Neuron (in vitro differentiated cells): ENCODE results near the gene PROS1.
"Not testable (repeated sequence)": the region's sequence is repeated elsewhere in the genome, so short reads cannot be mapped to it uniquely, and the experiment has no call there.

ENCODE experiments used
- H2AFZ ChIP-seq: one replicate; pipeline ENCODE4 v1.6.1; 2013; ENCODE audit warnings: low read depth, mild to moderate bottlenecking, inconsistent platforms, low read length, moderate library complexity
- H3K27me3 ChIP-seq: one replicate; pipeline ENCODE4 v1.6.1; 2013; ENCODE audit warnings: low read length; ENCODE audit not compliant: insufficient read depth
- H3K36me3 ChIP-seq: one replicate; pipeline ENCODE4 v1.6.1; 2013; ENCODE audit warnings: low read length; ENCODE audit not compliant: insufficient read depth
- H3K4me1 ChIP-seq: one replicate; pipeline ENCODE4 v1.6.1; 2013; ENCODE audit warnings: low read length; ENCODE audit not compliant: insufficient read depth
- H3K4me3 ChIP-seq: 2 replicates; pipeline ENCODE4 v1.5.1; 2013; ENCODE audit warnings: mild to moderate bottlenecking, low read length, moderate library complexity
- H3K9me3 ChIP-seq: one replicate; pipeline ENCODE4 v1.6.1; 2013; ENCODE audit warnings: low read length

PROS1 gene

GRCh38 chr3:93991631-93992030, 17.9 kb upstream of the PROS1 start:
- no peak overlapping the region for H3K4me3 ChIP-seq
- no peaks in the 10 kb centered on the region for H3K4me1 ChIP-seq
- peaks cover 2% of the 10 kb centered on the region for H3K36me3 ChIP-seq
- no peaks in the 10 kb centered on the region for H3K27me3 ChIP-seq
- H2AFZ ChIP-seq, result no peak overlapping the region
- no peaks in the 10 kb centered on the region for H3K9me3 ChIP-seq

GRCh38 chr3:93989241-93989640, 15.5 kb upstream of the PROS1 start:
- Histone ChIP-seq H3K4me3 (no peak overlapping the region), H3K4me1 (no peaks in the 10 kb centered on the region), H3K36me3 (no peaks in the 10 kb centered on the region), H3K9me3 (no peaks in the 10 kb centered on the region), H3K27me3 (no peaks in the 10 kb centered on the region), H2AFZ (no peak overlapping the region)

GRCh38 chr3:93988764-93989163, 15.1 kb upstream of the PROS1 start:
- Histone ChIP-seq H3K4me3 (no peak overlapping the region), H3K27me3 (no peaks in the 10 kb centered on the region), H2AFZ (no peak overlapping the region), H3K36me3 (no peaks in the 10 kb centered on the region), H3K9me3 (no peaks in the 10 kb centered on the region), H3K4me1 (no peaks in the 10 kb centered on the region)

- Histone ChIP-seq H3K9me3 (no peaks in the 10 kb centered on the region), H3K4me1 (no peaks in the 10 kb centered on the region), H3K4me3 (no peak overlapping the region), H3K36me3 (no peaks in the 10 kb centered on the region), H2AFZ (no peak overlapping the region), H3K27me3 (no peaks in the 10 kb centered on the region)
These were observed 14.6 kb upstream of the PROS1 start for GRCh38 chr3:93988283-93988682.

- peaks cover 11% of the 10 kb centered on the region for H3K4me1 ChIP-seq
These were observed 10.9 kb upstream of the PROS1 start for GRCh38 chr3:93984618-93985017.

GRCh38 chr3:93983408-93983807, 9.7 kb upstream of the PROS1 start:
- H3K27me3 ChIP-seq, result no peaks in the 10 kb centered on the region
- no peaks in the 10 kb centered on the region for H3K9me3 ChIP-seq
- H3K36me3 ChIP-seq, result no peaks in the 10 kb centered on the region
- H3K4me3 ChIP-seq, result no peak overlapping the region
- H3K4me1 ChIP-seq, result peaks cover 11% of the 10 kb centered on the region
- H2AFZ ChIP-seq, result no peak overlapping the region

More at GRCh38 chr3:93984618-93985017, 10.9 kb upstream of the PROS1 start:
- Histone ChIP-seq H2AFZ (no peak overlapping the region), H3K36me3 (no peaks in the 10 kb centered on the region), H3K9me3 (no peaks in the 10 kb centered on the region), H3K4me3 (no peak overlapping the region), H3K27me3 (no peaks in the 10 kb centered on the region)

- Histone ChIP-seq H3K4me3 (peak overlapping the region; percentile 78), H3K4me1 (peaks cover 11% of the 10 kb centered on the region), H2AFZ (no peak overlapping the region), H3K36me3 (no peaks in the 10 kb centered on the region), H3K27me3 (no peaks in the 10 kb centered on the region), H3K9me3 (no peaks in the 10 kb centered on the region)
These were observed 8.0 kb upstream of the PROS1 start for GRCh38 chr3:93981649-93982048.

- H3K27me3 ChIP-seq, result no peaks in the 10 kb centered on the region
- peak within 1 kb of the TSS; percentile 81 for H2AFZ ChIP-seq
- peak within 1 kb of the TSS; percentile 78 for H3K4me3 ChIP-seq
- peaks cover 11% of the 10 kb centered on the region for H3K4me1 ChIP-seq
- H3K36me3 ChIP-seq, result no peaks in the 10 kb centered on the region
- no peaks in the 10 kb centered on the region for H3K9me3 ChIP-seq
These were observed 6.4 kb upstream of the PROS1 start, which contains the start of gene ARL13B for GRCh38 chr3:93979850-93980676. ARL13B (plus strand) TSS chr3:93980155; CDS start chr3:93980424, 269 bp downstream.

- Histone ChIP-seq H3K27me3 (no peaks in the 10 kb centered on the region), H3K4me3 (no peak overlapping the region), H3K36me3 (no peaks in the 10 kb centered on the region), H3K4me1 (no peaks in the 10 kb centered on the region), H3K9me3 (no peaks in the 10 kb centered on the region), H2AFZ (no peak overlapping the region)
These were observed 3.7 kb downstream of the PROS1 start for GRCh38 chr3:93969997-93970396.

- Histone ChIP-seq H3K36me3 (no peaks in the 10 kb centered on the region), H3K4me3 (no peak overlapping the region), H2AFZ (no peak overlapping the region), H3K27me3 (no peaks in the 10 kb centered on the region), H3K4me1 (no peaks in the 10 kb centered on the region), H3K9me3 (no peaks in the 10 kb centered on the region)
These were observed 4.3 kb downstream of the PROS1 start for GRCh38 chr3:93969443-93969842.

- not testable (repeated sequence) for H3K4me1 ChIP-seq, H3K4me3 ChIP-seq, H2AFZ ChIP-seq, H3K9me3 ChIP-seq, H3K27me3 ChIP-seq, H3K36me3 ChIP-seq
These were observed 8.6 kb downstream of the PROS1 start for GRCh38 chr3:93965106-93965505.

- H2AFZ ChIP-seq, result no peak overlapping the region
- no peaks in the 10 kb centered on the region for H3K36me3 ChIP-seq
- no peaks in the 10 kb centered on the region for H3K9me3 ChIP-seq
- no peaks in the 10 kb centered on the region for H3K4me1 ChIP-seq
- no peaks in the 10 kb centered on the region for H3K27me3 ChIP-seq
- H3K4me3 ChIP-seq, result no peak overlapping the region
These were observed 10.9 kb downstream of the PROS1 start for GRCh38 chr3:93962798-93963197.

- Histone ChIP-seq H2AFZ (no peak overlapping the region), H3K36me3 (no peaks in the 10 kb centered on the region), H3K9me3 (no peaks in the 10 kb centered on the region), H3K27me3 (no peaks in the 10 kb centered on the region), H3K4me3 (no peak overlapping the region), H3K4me1 (no peaks in the 10 kb centered on the region)
These were observed 12.2 kb downstream of the PROS1 start for GRCh38 chr3:93961489-93961888.

GRCh38 chr3:93961026-93961425, 12.7 kb downstream of the PROS1 start:
- H3K4me3 ChIP-seq, result no peak overlapping the region
- H3K4me1 ChIP-seq, result no peaks in the 10 kb centered on the region
- no peaks in the 10 kb centered on the region for H3K9me3 ChIP-seq
- no peaks in the 10 kb centered on the region for H3K36me3 ChIP-seq
- no peak overlapping the region for H2AFZ ChIP-seq
- no peaks in the 10 kb centered on the region for H3K27me3 ChIP-seq
